Measurements from ENCODE around the gene RPS15. TPM values are rescaled to one million over a fixed set of nuclear protein-coding genes. Genes with fewer than 3 reads are reported as not detected.

Gene RPS15
- total RNA-seq, 2 donors from 2014 or later = 2,008 to 2,166 TPM

- 84 to 94% methylated on average over 8 to 11 of the region's 11 CpGs for WGBS, 2 donors
- Histone ChIP-seq H3K9me3 (no peaks in the 10 kb centered on the region), H3K27ac (no peak overlapping the region), H3K36me3 (replicated peaks in 1 of 2; ENCODE audit: insufficient read depth in 1 of 2, low read depth in 2 of 2) (no peaks in the 10 kb centered on the region), H3K27me3 (no peaks in the 10 kb centered on the region), H3K4me1 (peaks cover 32% of the 10 kb centered on the region), H3K4me3 (no peak overlapping the region)
- peak in 1 of 4 donors; percentile 11 for DNase-seq
- intact Hi-C loops (cut with DNase I) = no loop called here
- no peak for TF ChIP-seq CTCF (IDR thresholded peaks at IDR 0.05)
- TF ChIP-seq POLR2A (IDR thresholded peaks at IDR 0.05) = no peak
- no peak for ATAC-seq
Measured at GRCh38 chr19:1488282-1488601, 50.0 kb downstream of the RPS15 start.

- no peaks in the 10 kb centered on the region for H3K9me3 ChIP-seq
- H3K27me3 ChIP-seq = no peaks in the 10 kb centered on the region
- 29 to 72% methylated on average over 10 to 37 of the region's 37 CpGs for WGBS, 2 donors
- TF ChIP-seq POLR2A (IDR thresholded peaks at IDR 0.05) (peak in 2 of 3 donors; percentile 41 to 45), CTCF (IDR thresholded peaks at IDR 0.05) (no peak)
- intact Hi-C loops (cut with DNase I) = no loop called here
- DNase-seq (peak in 1 of 4 donors; percentile 21), ATAC-seq (no peak)
- H3K4me1 ChIP-seq = peaks cover 37% of the 10 kb centered on the region
- H3K4me3 ChIP-seq = peak overlapping the region; percentile 13 to 27
- H3K27ac ChIP-seq = peak overlapping the region; percentile 63 to 89 (median 76)
- H3K36me3 ChIP-seq (replicated peaks in 1 of 2; ENCODE audit: insufficient read depth in 1 of 2, low read depth in 2 of 2) = no peaks in the 10 kb centered on the region
Measured at GRCh38 chr19:1489463-1490310, 51.5 kb downstream of the RPS15 start.

Other genes starting within 250 kb of the RPS15 start
- 10 to 100 TPM; 49.0 to 68.6 TPM for gene STK11, start 232.6 kb upstream of the RPS15 start, total RNA-seq
- under 1 TPM; 0.33 to 0.78 TPM for gene CBARP, start 200.4 kb upstream of the RPS15 start, total RNA-seq
- 100 to 1,000 TPM; 156 to 157 TPM for gene ATP5F1D, start 196.6 kb upstream of the RPS15 start, total RNA-seq
- 10 to 100 TPM; 36.3 to 43.5 TPM for gene MIDN, start 189.8 kb upstream of the RPS15 start, total RNA-seq
- 100 to 1,000 TPM; 582 to 630 TPM for gene CIRBP, start 169.1 kb upstream of the RPS15 start, total RNA-seq
- gene FAM174C, start 162.9 kb upstream of the RPS15 start, total RNA-seq = 10 to 100 TPM; 48.0 to 63.9 TPM
- gene EFNA2, start 152.5 kb upstream of the RPS15 start, total RNA-seq = not detected
- 10 to 100 TPM; 59.9 to 87.7 TPM for gene NDUFS7, start 54.5 kb upstream of the RPS15 start, total RNA-seq
- gene GAMT, start 36.9 kb upstream of the RPS15 start, total RNA-seq = 100 to 1,000 TPM in 1 of 2 donors, 10 to 100 TPM in 1; 70.2 to 129 TPM
- 10 to 100 TPM; 25.4 to 63.3 TPM for gene DAZAP1, start 30.8 kb upstream of the RPS15 start, total RNA-seq
- gene APC2, start 11.7 kb downstream of the RPS15 start, total RNA-seq = under 1 TPM in 1 of 2 donors, not detected in 1; 0.26 TPM
- gene C19orf25, start 40.8 kb downstream of the RPS15 start, total RNA-seq = 10 to 100 TPM; 26.7 to 31.4 TPM
- gene PCSK4, start 52.0 kb downstream of the RPS15 start, total RNA-seq = 10 to 100 TPM in 1 of 2 donors, 1 to 10 TPM in 1; 5.2 to 10.9 TPM
- 10 to 100 TPM in 1 of 2 donors, 1 to 10 TPM in 1; 6.9 to 16.6 TPM for gene REEP6, start 52.8 kb downstream of the RPS15 start, total RNA-seq
- 1 to 10 TPM in 1 of 2 donors, not detected in 1; 1.3 TPM for gene ADAMTSL5, start 74.6 kb downstream of the RPS15 start, total RNA-seq
- gene PLK5, start 85.7 kb downstream of the RPS15 start, total RNA-seq = not detected
- 10 to 100 TPM; 18.8 to 21.8 TPM for gene MEX3D, start 129.9 kb downstream of the RPS15 start, total RNA-seq
- 10 to 100 TPM; 37.4 to 91.6 TPM for gene MBD3, start 154.5 kb downstream of the RPS15 start, total RNA-seq
- 10 to 100 TPM; 12.2 to 52.4 TPM for gene UQCR11, start 167.1 kb downstream of the RPS15 start, total RNA-seq
- 10 to 100 TPM; 23.7 to 25.4 TPM for gene TCF3, start 214.2 kb downstream of the RPS15 start, total RNA-seq

Measured in body of pancreas (tissue), 4 donors.